Epithelial cell of proximal tubule (primary cell): Measurements from ENCODE around the gene TNFRSF12A. TPM values are rescaled to one million over a fixed set of nuclear protein-coding genes. Genes with fewer than 3 reads are reported as not detected.
A peak's percentile ranks its signal among the peaks of the same experiment; 100 is the strongest.

ENCODE experiments used
- DNase-seq: peaks from one replicate; pipeline ENCODE4 v3.0.0-alpha.2; 2011; ENCODE audit warnings: low read depth
- H3K4me3 ChIP-seq: 2 replicates; pipeline ENCODE4 v1.5.1; 2011; ENCODE audit warnings: low read depth, mild to moderate bottlenecking, low read length
- total RNA-seq: library from RNA; depleted of rRNA; stranded (reverse); fragments of >200 nt; gene quantifications from 2 replicates; pipeline ENCODE4 v1.2.3, GENCODE V29; 2015
- TF ChIP-seq, protein P1 (sequence below): conservative IDR thresholded peaks from 2 replicates; pipeline ENCODE4 v1.5.1; 2012; ENCODE audit warnings: low read depth, mild to moderate bottlenecking, low read length

TNFRSF12A gene
- total RNA-seq, 1 donor from 2014 or later = 451 TPM

GRCh38 chr16:3026003-3026378, 5.8 kb downstream of the TNFRSF12A start:
- DNase-seq = no peak
- TF ChIP-seq, protein P1, sequence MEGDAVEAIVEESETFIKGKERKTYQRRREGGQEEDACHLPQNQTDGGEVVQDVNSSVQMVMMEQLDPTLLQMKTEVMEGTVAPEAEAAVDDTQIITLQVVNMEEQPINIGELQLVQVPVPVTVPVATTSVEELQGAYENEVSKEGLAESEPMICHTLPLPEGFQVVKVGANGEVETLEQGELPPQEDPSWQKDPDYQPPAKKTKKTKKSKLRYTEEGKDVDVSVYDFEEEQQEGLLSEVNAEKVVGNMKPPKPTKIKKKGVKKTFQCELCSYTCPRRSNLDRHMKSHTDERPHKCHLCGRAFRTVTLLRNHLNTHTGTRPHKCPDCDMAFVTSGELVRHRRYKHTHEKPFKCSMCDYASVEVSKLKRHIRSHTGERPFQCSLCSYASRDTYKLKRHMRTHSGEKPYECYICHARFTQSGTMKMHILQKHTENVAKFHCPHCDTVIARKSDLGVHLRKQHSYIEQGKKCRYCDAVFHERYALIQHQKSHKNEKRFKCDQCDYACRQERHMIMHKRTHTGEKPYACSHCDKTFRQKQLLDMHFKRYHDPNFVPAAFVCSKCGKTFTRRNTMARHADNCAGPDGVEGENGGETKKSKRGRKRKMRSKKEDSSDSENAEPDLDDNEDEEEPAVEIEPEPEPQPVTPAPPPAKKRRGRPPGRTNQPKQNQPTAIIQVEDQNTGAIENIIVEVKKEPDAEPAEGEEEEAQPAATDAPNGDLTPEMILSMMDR = no peak
- H3K4me3 ChIP-seq = no peak overlapping the region

DNA sequence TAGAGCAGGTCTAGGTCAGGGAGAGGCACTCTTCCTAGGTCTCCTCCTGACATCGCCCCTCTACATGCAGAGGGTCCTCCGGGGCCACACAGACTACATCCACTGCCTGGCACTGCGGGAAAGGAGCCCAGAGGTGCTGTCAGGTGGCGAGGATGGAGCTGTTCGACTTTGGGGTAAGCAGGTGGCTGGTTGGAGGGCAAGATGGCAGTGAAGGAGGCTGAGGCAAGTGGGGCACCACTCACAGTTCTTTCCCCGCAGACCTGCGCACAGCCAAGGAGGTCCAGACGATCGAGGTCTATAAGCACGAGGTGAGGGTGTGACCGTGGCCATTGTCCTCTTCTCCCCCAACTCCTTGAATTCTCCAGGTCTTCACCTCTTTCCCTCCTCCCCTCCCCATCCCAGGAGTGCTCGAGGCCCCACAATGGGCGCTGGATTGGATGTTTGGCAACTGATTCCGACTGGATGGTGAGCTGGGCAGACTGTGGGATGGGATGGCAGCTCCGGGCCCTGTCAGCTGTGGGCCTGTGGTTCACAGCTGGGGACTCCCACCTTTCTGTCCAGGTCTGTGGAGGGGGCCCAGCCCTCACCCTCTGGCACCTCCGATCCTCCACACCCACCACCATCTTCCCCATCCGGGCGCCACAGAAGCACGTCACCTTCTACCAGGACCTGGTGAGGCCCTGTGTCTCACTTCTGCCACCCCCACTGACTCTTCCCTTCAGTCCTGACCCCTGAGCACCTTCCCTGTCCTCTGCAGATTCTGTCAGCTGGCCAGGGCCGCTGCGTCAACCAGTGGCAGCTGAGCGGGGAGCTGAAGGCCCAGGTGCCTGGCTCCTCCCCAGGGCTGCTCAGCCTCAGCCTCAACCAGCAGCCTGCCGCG, 6.7 kb downstream of the TNFRSF12A start:
- DNase-seq = no peak
- H3K4me3 ChIP-seq = no peak overlapping the region
- TF ChIP-seq, protein P1 = no peak

GRCh38 chr16:3027489-3027795, 7.3 kb downstream of the TNFRSF12A start:
- TF ChIP-seq, protein P1 = no peak
- DNase-seq = no peak
- no peak overlapping the region for H3K4me3 ChIP-seq

GRCh38 chr16:3027983-3028715, 8.0 kb downstream of the TNFRSF12A start:
- TF ChIP-seq, protein P1 = peak; percentile 69
- DNase-seq = no peak
- H3K4me3 ChIP-seq = peak overlapping the region; percentile 14

DNA sequence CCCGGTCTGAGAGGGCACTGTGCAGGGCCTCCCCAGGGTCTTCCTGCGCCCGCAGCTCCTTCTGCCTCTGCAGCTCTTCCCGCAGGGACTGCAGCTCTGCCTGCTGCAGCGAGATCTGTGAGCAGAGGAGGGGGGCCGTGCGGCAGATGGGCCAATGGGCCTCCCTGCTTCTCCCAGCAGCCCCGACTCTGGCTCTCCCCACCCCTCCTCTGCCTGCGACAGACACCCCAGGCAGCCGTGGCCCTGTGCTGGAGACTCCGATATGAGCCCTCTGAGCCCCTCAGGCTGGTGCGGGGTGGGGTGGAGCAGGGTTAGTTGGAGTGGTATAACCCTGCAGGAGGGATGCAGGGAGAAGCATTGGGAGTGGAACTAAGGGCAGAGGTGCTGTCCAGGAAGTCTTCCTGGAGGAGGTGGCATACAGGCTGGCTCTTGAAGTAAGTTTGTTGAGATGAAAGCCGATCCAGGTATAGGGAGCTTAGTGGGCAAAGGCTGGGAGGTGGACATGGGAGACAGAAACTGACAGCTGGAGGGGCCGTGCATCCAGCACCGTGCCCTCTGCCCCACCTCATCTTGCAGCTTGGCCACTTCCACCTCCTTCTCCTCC, 8.7 kb downstream of the TNFRSF12A start:
- TF ChIP-seq, protein P1 = no peak
- H3K4me3 ChIP-seq = no peak overlapping the region
- DNase-seq = no peak

DNA sequence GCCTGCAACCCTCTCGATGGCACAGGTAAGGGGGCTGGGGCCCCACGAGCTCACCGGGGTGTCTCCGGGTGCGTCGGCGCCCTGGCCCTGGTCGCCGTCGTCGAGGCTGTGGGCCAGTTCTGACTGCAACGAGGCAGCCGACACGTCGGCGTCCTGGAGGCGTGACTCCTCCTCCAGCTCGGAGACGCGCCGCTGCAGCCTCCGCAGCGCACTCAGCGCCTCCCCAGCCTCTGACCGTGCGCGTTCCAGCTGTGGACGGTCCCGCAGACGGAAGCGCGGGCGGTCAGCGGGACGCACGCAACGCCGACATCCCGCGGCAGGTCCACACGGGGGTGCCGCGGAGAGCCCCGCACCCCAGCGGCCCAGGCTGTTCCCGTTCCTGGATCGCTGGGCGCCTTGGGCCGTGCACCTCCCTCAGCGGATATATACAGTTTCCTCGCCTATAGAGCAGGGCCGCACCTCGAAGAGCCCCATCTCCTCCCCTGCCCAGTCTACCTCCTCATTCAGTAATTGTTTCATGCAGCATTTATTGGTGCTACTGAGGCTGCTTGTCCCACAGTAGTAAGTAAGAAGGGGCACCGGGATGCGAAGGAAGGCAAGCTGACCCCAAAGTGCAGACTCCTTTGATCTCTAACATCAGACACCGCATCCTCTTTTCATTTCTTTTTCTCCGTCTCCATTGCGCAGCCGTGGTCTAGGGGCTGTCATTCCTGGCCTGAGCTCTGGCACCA, 9.5 kb downstream of the TNFRSF12A start:
- peak overlapping the region; percentile 40 for H3K4me3 ChIP-seq
- TF ChIP-seq, protein P1 = no peak
- DNase-seq = no peak
